CD8-positive, alpha-beta memory T cell (primary cell): ENCODE data around the gene APOBEC3C. TPM values are rescaled to one million over a fixed set of nuclear protein-coding genes. Genes with fewer than 3 reads are reported as not detected.

Source experiments
- CTCF ChIA-PET: fragments of 350-600 bp; sonication (Branson Sonifier 250); formaldehyde crosslinking; loops from one replicate; lab custom pipeline; 2021; ENCODE audit warnings: antibody characterized with exemption; lab: Charles Lee
- POLR2A ChIA-PET: fragments of 350-600 bp; sonication (Branson Sonifier 250); formaldehyde crosslinking; loops from one replicate; lab custom pipeline; 2021; ENCODE audit warnings: antibody characterized with exemption; lab: Charles Lee
- DNase-seq, 5 donors: peaks; one replicate each; pipeline versions ENCODE4 v3.0.0 to v3.0.0-alpha.2; 2020 to 2022; ENCODE audit warnings: mixed read lengths in 1 of 5
- H3K27ac ChIP-seq: one replicate; pipeline ENCODE4 v1.7.0; 2013; ENCODE audit warnings: low read depth, mild to moderate bottlenecking, low read length, moderate library complexity
- H3K27me3 ChIP-seq: 2 replicates; pipeline ENCODE4 v1.7.0; 2013; ENCODE audit warnings: low read length, mild to moderate bottlenecking; ENCODE audit not compliant: insufficient read depth, poor library complexity, severe bottlenecking
- H3K36me3 ChIP-seq: 2 replicates; pipeline ENCODE4 v1.7.0; 2013; ENCODE audit warnings: mild to moderate bottlenecking, low read length, moderate library complexity; ENCODE audit not compliant: insufficient read depth
- H3K4me1 ChIP-seq: 2 replicates; pipeline ENCODE4 v1.7.0; 2013; ENCODE audit warnings: mild to moderate bottlenecking, low read length, moderate library complexity; ENCODE audit not compliant: insufficient read depth
- H3K4me3 ChIP-seq: 2 replicates; pipeline ENCODE4 v1.7.0; 2013; ENCODE audit warnings: mild to moderate bottlenecking, low read length
- H3K9me3 ChIP-seq: 2 replicates; pipeline ENCODE4 v1.7.0; 2013; ENCODE audit warnings: mild to moderate bottlenecking, low read length
- H3K27ac Mint-ChIP-seq, 8 donors: one replicate each; pipeline ENCODE4 v1.8.0; 2020 to 2021; ENCODE audit warnings: mixed read lengths in 8 of 8, mild to moderate bottlenecking in 6 of 8, inconsistent platforms in 3 of 8, moderate library complexity in 3 of 8
- H3K27me3 Mint-ChIP-seq, 2 donors: one replicate each; pipeline ENCODE4 v1.8.0; 2020 to 2021; ENCODE audit warnings: mixed read lengths in 2 of 2, mild to moderate bottlenecking in 1 of 2, moderate library complexity in 1 of 2
- H3K36me3 Mint-ChIP-seq, 3 donors: one replicate each; pipeline ENCODE4 v1.8.0; 2020 to 2021; ENCODE audit warnings: mixed read lengths in 3 of 3, inconsistent platforms in 1 of 3, mild to moderate bottlenecking in 1 of 3
- H3K4me1 Mint-ChIP-seq, 3 donors: one replicate each; pipeline ENCODE4 v1.8.0; 2020 to 2021; ENCODE audit warnings: mixed read lengths in 3 of 3, inconsistent platforms in 1 of 3, mild to moderate bottlenecking in 1 of 3
- H3K4me3 Mint-ChIP-seq, 7 donors: one replicate each; pipeline ENCODE4 v1.8.0; 2020 to 2021; ENCODE audit warnings: mixed read lengths in 7 of 7, mild to moderate bottlenecking in 6 of 7, moderate library complexity in 4 of 7, inconsistent platforms in 2 of 7
- H3K9me3 Mint-ChIP-seq, 5 donors: one replicate each; pipeline ENCODE4 v1.8.0; 2020 to 2022; ENCODE audit warnings: mixed read lengths in 5 of 5, mild to moderate bottlenecking in 3 of 5, moderate library complexity in 2 of 5, inconsistent platforms in 1 of 5
- polyA plus RNA-seq: library from polyadenylated mRNA; unstranded; fragments of 300-500 nt; fragmentation: Illumina TruSeq; gene quantifications from one replicate; pipeline ENCODE4 v1.2.3, GENCODE V29; 2021
- total RNA-seq, 2 experiments: library from RNA; stranded (reverse); gene quantifications; one replicate each; pipeline ENCODE4 v1.2.3, GENCODE V29; 2021

APOBEC3C gene
- total RNA-seq (100 to 1,000 TPM; 133 to 138 TPM), polyA plus RNA-seq (255 TPM)

GRCh38 chr22:39013942-39014722, at the start of gene APOBEC3C:
TSS of gene APOBEC3C (plus strand) at chr22:39014257. CDS start at chr22:39014363, 106 bp downstream.
- H3K4me3 ChIP-seq: peak within 1 kb of the TSS; percentile 87
- H3K4me1 ChIP-seq: peaks cover 16% of the 10 kb centered on the region
- H3K27me3 Mint-ChIP-seq: peaks cover 0 to 1% of the 10 kb centered on the region in 2 donors
- peak within 1 kb of the TSS; percentile 89 to 100 (median 96) for H3K27ac Mint-ChIP-seq
- H3K27me3 ChIP-seq: no peaks in the 10 kb centered on the region
- H3K9me3 ChIP-seq: no peaks in the 10 kb centered on the region
- CTCF ChIA-PET: interaction anchor here (0.8 to 1.9 kb wide), 6 partner anchors 11 to 515 kb away, joined by 3 to 5 read pairs (median 3); partner anchors contain the start of gene APOBEC3B
- peaks cover 0 to 34% (median 0%) of the 10 kb centered on the region in 3 donors for H3K36me3 Mint-ChIP-seq
- H3K4me1 Mint-ChIP-seq: peaks cover 38 to 49% (median 47%) of the 10 kb centered on the region in 3 donors
- POLR2A ChIA-PET: interaction anchor here (0.5 to 2.2 kb wide), 5 partner anchors 11 to 81 kb away, joined by 3 to 7 read pairs (median 5); partner anchors contain the start of gene APOBEC3G
- peak within 1 kb of the TSS; percentile 80 for H3K27ac ChIP-seq
- H3K36me3 ChIP-seq: no peaks in the 10 kb centered on the region
- DNase-seq: peak; percentile 62 to 87 (median 66)
- H3K4me3 Mint-ChIP-seq: peak within 1 kb of the TSS; percentile 91 to 99 (median 96)
- no peaks in the 10 kb centered on the region for H3K9me3 Mint-ChIP-seq

GRCh38 chr22:38964306-38964705, 49.8 kb upstream of the APOBEC3C start:
- Mint-ChIP-seq H3K4me1 (no peaks in the 10 kb centered on the region), H3K9me3 (no peaks in the 10 kb centered on the region), H3K36me3 (no peaks in the 10 kb centered on the region), H3K27ac (no peak overlapping the region), H3K4me3 (no peak overlapping the region), H3K27me3 (peaks cover 14 to 26% of the 10 kb centered on the region in 2 donors)
- no peaks in the 10 kb centered on the region for H3K36me3 ChIP-seq
- no peak overlapping the region for H3K4me3 ChIP-seq
- CTCF ChIA-PET: no interaction called here
- POLR2A ChIA-PET: no interaction called here
- H3K4me1 ChIP-seq: no peaks in the 10 kb centered on the region
- H3K9me3 ChIP-seq: no peaks in the 10 kb centered on the region
- no peak overlapping the region for H3K27ac ChIP-seq
- DNase-seq: no peak
- H3K27me3 ChIP-seq: no peaks in the 10 kb centered on the region

- no peaks in the 10 kb centered on the region for H3K36me3 ChIP-seq
- H3K27me3 ChIP-seq: no peaks in the 10 kb centered on the region
- Mint-ChIP-seq H3K9me3 (no peaks in the 10 kb centered on the region), H3K27me3 (peaks cover 15 to 29% of the 10 kb centered on the region in 2 donors), H3K4me3 (no peak overlapping the region), H3K4me1 (no peaks in the 10 kb centered on the region), H3K36me3 (no peaks in the 10 kb centered on the region), H3K27ac (no peak overlapping the region)
- H3K9me3 ChIP-seq: no peaks in the 10 kb centered on the region
- DNase-seq: peak in 1 of 5 donors; percentile 9
- no peaks in the 10 kb centered on the region for H3K4me1 ChIP-seq
- H3K4me3 ChIP-seq: no peak overlapping the region
- no peak overlapping the region for H3K27ac ChIP-seq
- ChIA-PET CTCF (no interaction called here), POLR2A (no interaction called here)
These were observed 49.1 kb upstream of the APOBEC3C start for GRCh38 chr22:38964989-38965388.

GRCh38 chr22:38965614-38966379, 48.3 kb upstream of the APOBEC3C start:
- Mint-ChIP-seq H3K27me3 (peaks cover 20 to 35% of the 10 kb centered on the region in 2 donors), H3K9me3 (no peaks in the 10 kb centered on the region), H3K27ac (no peak overlapping the region), H3K4me1 (no peaks in the 10 kb centered on the region), H3K36me3 (no peaks in the 10 kb centered on the region), H3K4me3 (no peak overlapping the region)
- H3K9me3 ChIP-seq: no peaks in the 10 kb centered on the region
- H3K27me3 ChIP-seq: no peaks in the 10 kb centered on the region
- H3K36me3 ChIP-seq: no peaks in the 10 kb centered on the region
- CTCF ChIA-PET: no interaction called here
- no peaks in the 10 kb centered on the region for H3K4me1 ChIP-seq
- H3K27ac ChIP-seq: no peak overlapping the region
- POLR2A ChIA-PET: no interaction called here
- peak in 1 of 5 donors; percentile 36 for DNase-seq
- no peak overlapping the region for H3K4me3 ChIP-seq

- no peak overlapping the region for H3K27ac Mint-ChIP-seq
- no peak overlapping the region for H3K4me3 Mint-ChIP-seq
- POLR2A ChIA-PET: interaction anchor here (0.6 kb wide), 1 partner anchor 219 kb away, joined by 5 read pairs; no protein-coding TSS in a partner anchor
- no peaks in the 10 kb centered on the region for H3K36me3 Mint-ChIP-seq
- peaks cover 20 to 35% of the 10 kb centered on the region in 2 donors for H3K27me3 Mint-ChIP-seq
- H3K27ac ChIP-seq: no peak overlapping the region
- H3K4me3 ChIP-seq: no peak overlapping the region
- DNase-seq: peak in 1 of 5 donors; percentile 27
- H3K36me3 ChIP-seq: no peaks in the 10 kb centered on the region
- H3K27me3 ChIP-seq: no peaks in the 10 kb centered on the region
- H3K9me3 Mint-ChIP-seq: no peaks in the 10 kb centered on the region
- H3K4me1 Mint-ChIP-seq: no peaks in the 10 kb centered on the region
- H3K4me1 ChIP-seq: no peaks in the 10 kb centered on the region
- CTCF ChIA-PET: no interaction called here
- H3K9me3 ChIP-seq: no peaks in the 10 kb centered on the region
These were observed 47.7 kb upstream of the APOBEC3C start for GRCh38 chr22:38966380-38966702.

- peaks cover 22 to 35% of the 10 kb centered on the region in 2 donors for H3K27me3 Mint-ChIP-seq
- ChIA-PET CTCF (no interaction called here), POLR2A (interaction anchor here (0.6 kb wide), 1 partner anchor 220 kb away, joined by 5 read pairs; no protein-coding TSS in a partner anchor)
- H3K9me3 Mint-ChIP-seq: no peaks in the 10 kb centered on the region
- Histone ChIP-seq H3K36me3 (no peaks in the 10 kb centered on the region), H3K27ac (no peak overlapping the region), H3K9me3 (no peaks in the 10 kb centered on the region), H3K4me3 (no peak overlapping the region), H3K27me3 (no peaks in the 10 kb centered on the region), H3K4me1 (no peaks in the 10 kb centered on the region)
- no peak overlapping the region for H3K4me3 Mint-ChIP-seq
- no peak for DNase-seq
- no peaks in the 10 kb centered on the region for H3K4me1 Mint-ChIP-seq
- H3K27ac Mint-ChIP-seq: no peak overlapping the region
- H3K36me3 Mint-ChIP-seq: no peaks in the 10 kb centered on the region
These were observed 47.1 kb upstream of the APOBEC3C start for GRCh38 chr22:38966942-38967341.

GRCh38 chr22:38967451-38968450, 46.3 kb upstream of the APOBEC3C start:
- DNase-seq: peak in 1 of 5 donors; percentile 25
- Mint-ChIP-seq H3K4me1 (no peaks in the 10 kb centered on the region), H3K27me3 (peaks cover 26 to 35% of the 10 kb centered on the region in 2 donors), H3K27ac (no peak overlapping the region), H3K9me3 (no peaks in the 10 kb centered on the region), H3K4me3 (no peak overlapping the region), H3K36me3 (no peaks in the 10 kb centered on the region)
- POLR2A ChIA-PET: no interaction called here
- no peaks in the 10 kb centered on the region for H3K9me3 ChIP-seq
- H3K27me3 ChIP-seq: no peaks in the 10 kb centered on the region
- H3K4me3 ChIP-seq: no peak overlapping the region
- CTCF ChIA-PET: no interaction called here
- H3K36me3 ChIP-seq: no peaks in the 10 kb centered on the region
- H3K27ac ChIP-seq: no peak overlapping the region
- H3K4me1 ChIP-seq: no peaks in the 10 kb centered on the region
